KOPT-K1 (cell line): ENCODE results near the gene LTBP3.

ENCODE experiments used
- H3K27ac ChIP-seq: fragments of 200-600 bp; sonication (generic); 2 replicates; pipeline ENCODE4 v1.5.1; 2016; ENCODE audit warnings: antibody characterized with exemption, mild to moderate bottlenecking, low read depth, low read length; ENCODE audit not compliant: poor library complexity, severe bottlenecking
- H3K36me3 ChIP-seq: fragments of 200-600 bp; sonication (generic); 2 replicates; pipeline ENCODE4 v1.5.1; 2017; ENCODE audit warnings: antibody characterized with exemption, mild to moderate bottlenecking, low read length, moderate library complexity; ENCODE audit not compliant: insufficient read depth
- H3K9me3 ChIP-seq: fragments of 200-600 bp; sonication (generic); 2 replicates; pipeline ENCODE4 v1.5.1; 2017; ENCODE audit warnings: antibody characterized with exemption, low read length, mild to moderate bottlenecking; ENCODE audit not compliant: insufficient read depth, poor library complexity, severe bottlenecking

LTBP3 gene

GRCh38 chr11:65498727-65498976, 59.5 kb downstream of the LTBP3 start:
- H3K9me3 ChIP-seq = no peaks in the 10 kb centered on the region
- H3K36me3 ChIP-seq = peaks cover 40% of the 10 kb centered on the region
- H3K27ac ChIP-seq = peak overlapping the region; percentile 100

DNA sequence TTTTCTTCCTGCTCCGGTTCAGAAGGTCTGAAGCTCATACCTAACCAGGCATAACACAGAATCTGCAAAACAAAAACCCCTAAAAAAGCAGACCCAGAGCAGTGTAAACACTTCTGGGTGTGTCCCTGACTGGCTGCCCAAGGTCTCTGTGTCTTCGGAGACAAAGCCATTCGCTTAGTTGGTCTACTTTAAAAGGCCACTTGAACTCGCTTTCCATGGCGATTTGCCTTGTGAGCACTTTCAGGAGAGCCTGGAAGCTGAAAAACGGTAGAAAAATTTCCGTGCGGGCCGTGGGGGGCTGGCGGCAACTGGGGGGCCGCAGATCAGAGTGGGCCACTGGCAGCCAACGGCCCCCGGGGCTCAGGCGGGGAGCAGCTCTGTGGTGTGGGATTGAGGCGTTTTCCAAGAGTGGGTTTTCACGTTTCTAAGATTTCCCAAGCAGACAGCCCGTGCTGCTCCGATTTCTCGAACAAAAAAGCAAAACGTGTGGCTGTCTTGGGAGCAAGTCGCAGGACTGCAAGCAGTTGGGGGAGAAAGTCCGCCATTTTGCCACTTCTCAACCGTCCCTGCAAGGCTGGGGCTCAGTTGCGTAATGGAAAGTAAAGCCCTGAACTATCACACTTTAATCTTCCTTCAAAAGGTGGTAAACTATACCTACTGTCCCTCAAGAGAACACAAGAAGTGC, 60.0 kb downstream of the LTBP3 start:
- Histone ChIP-seq H3K36me3 (peaks cover 35% of the 10 kb centered on the region), H3K9me3 (no peaks in the 10 kb centered on the region), H3K27ac (peak overlapping the region; percentile 100)

GRCh38 chr11:65497141-65498041, 60.8 kb downstream of the LTBP3 start:
- no peaks in the 10 kb centered on the region for H3K9me3 ChIP-seq
- peak overlapping the region; percentile 100 for H3K27ac ChIP-seq
- peaks cover 27% of the 10 kb centered on the region for H3K36me3 ChIP-seq

- H3K27ac ChIP-seq = peak overlapping the region; percentile 100
- peaks cover 19% of the 10 kb centered on the region for H3K36me3 ChIP-seq
- H3K9me3 ChIP-seq = no peaks in the 10 kb centered on the region
Measured at GRCh38 chr11:65496304-65497140, 61.6 kb downstream of the LTBP3 start.

DNA sequence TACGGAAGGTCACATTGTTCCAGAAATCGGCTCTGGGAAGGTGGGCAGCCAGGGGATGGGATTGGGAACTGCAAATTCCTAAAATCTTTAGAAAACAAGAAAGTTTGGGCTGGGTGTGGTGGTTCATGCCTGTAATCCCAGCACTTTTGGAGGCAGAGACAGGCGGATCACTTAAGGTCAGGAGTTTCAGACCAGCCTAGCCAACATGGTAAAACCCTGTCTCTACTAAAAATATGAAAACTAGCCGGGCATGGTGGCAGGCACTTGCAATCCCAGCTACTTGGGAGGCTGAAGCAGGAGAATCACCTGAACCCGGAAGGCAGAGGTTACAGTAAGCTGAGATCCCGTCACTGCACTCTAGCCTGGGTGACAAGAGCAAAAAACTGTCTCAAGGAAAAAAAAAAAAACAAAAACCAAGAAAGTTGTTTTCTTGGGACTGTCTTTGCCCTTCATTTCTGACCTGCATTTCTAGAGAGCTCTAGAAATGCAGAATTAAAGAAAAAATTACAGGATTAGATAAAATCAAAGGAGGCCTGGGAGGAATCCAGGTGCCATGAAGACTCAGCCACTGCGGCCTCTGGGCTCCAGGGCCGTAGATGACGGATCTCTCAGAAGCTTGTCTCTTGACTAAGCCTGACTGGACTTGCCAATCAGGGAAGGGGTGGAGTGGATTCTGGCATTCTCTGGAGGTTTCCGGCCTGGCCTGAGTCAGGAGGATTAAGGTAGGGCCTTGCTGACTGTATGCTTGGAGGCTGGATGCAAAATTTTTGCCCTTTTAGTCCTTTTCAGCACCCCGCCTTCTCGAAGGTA, 64.6 kb downstream of the LTBP3 start:
- H3K9me3 ChIP-seq = no peaks in the 10 kb centered on the region
- H3K27ac ChIP-seq = peak overlapping the region; percentile 20
- no peaks in the 10 kb centered on the region for H3K36me3 ChIP-seq

DNA sequence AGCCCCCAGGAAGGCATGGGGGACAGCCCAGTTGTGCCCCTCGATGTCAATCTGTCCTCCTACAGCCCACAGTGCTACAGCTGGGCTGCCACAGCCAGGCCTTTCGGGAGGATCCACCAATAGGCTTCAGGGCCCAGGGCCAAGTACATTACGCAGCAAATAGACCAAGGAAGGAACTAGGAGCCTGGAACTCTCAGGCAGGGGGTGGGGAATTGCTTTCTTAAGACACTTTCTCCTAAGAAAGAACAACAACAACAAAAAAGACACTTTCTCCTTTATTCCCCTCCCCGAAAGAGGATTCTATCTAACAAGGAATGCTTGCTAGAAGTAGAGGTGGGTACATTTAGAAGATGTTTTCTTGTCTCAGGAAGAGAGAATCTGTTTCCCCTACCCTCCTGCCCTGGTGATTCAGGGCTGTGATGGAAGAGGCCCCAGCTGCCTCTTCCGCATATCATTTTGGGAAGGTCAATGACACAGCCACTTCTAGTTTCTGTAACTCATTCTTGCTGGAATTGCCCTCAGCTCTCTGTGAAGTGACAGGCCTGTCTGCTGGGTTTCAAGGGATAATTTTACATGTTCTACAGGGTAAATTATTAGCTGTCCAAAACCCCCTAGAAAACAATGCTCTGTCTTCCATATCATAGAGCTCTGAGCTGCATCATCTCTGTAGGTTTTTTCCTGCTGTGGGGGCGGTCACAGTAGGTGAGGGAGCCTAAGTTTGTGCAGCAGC, 65.4 kb downstream of the LTBP3 start:
- Histone ChIP-seq H3K9me3 (no peaks in the 10 kb centered on the region), H3K36me3 (no peaks in the 10 kb centered on the region), H3K27ac (peak overlapping the region; percentile 20)

GRCh38 chr11:65492387-65492636, 65.8 kb downstream of the LTBP3 start:
- H3K27ac ChIP-seq = peak overlapping the region; percentile 10
- H3K9me3 ChIP-seq = no peaks in the 10 kb centered on the region

DNA sequence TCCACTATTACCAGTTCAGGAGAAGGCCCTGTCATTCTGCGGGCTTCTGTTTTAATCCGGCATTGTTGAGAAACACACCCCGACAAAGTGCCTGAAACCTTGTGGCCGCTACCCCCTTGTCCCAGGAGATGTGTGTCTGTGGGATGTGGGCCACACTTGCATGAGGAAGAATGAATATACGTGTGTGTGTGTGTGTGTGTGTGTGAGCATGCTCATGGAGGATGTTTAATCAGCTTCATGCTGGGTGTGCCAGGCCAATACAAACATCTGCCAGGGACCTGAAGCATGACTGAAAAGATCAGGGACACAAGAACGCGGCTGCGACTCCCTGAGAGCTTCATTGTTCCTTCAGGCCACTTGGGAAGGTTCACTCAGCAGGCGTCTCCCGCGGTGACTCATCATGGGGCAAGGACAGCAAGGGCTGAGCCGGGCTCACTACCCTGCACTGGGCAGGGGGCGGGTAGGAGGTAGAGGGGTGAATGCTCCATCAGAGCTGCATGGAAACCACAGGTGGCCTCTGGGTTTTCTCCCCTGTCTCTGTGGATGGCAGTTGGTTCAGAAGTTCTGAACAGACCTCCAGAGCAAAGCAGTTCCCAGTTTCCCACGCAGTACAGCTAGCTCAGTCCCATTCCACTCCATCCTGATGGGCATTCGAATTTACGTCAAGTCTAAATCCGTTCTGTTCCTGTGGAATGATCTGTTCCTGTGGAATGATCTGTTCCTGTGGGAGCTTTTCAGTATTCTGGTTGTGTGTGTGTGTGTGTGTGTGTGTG, 66.4 kb downstream of the LTBP3 start:
- H3K36me3 ChIP-seq = no peaks in the 10 kb centered on the region
- H3K9me3 ChIP-seq = no peaks in the 10 kb centered on the region
- H3K27ac ChIP-seq = peak overlapping the region; percentile 10

More at GRCh38 chr11:65492387-65492636, 65.8 kb downstream of the LTBP3 start:
- H3K36me3 ChIP-seq = no peaks in the 10 kb centered on the region

GRCh38 chr11:65491163-65491465, 67.0 kb downstream of the LTBP3 start:
- Histone ChIP-seq H3K27ac (no peak overlapping the region), H3K36me3 (no peaks in the 10 kb centered on the region), H3K9me3 (no peaks in the 10 kb centered on the region)

DNA sequence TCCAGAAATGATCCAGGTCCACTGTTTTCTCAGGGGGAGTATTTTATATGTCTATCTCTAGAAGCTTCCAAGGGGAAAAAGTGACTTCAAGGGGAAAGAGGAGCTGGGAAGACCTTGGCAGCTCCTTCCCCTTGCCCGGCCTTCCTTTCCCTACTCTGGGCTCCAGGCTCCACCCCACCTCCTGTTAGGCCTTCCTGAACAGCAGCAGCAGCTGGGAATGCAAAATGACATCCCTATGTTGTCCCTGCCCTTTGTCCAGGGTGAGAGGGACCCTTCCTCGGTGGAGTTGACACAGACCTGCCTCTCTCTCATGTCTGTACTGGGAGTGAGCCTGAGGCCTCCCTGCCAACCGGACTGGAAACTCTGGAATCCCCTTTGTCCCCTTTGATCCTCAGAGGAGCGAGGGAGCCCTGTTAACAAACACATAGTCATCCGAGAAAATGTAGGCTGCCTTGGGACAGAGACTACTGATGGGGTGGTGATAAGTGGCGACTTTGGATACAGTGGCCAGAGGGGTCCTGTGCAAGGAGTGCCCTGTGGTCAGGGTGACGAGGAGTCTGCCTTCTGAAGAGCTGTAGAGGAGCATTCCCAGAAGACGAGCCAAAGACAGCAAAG, 68.3 kb downstream of the LTBP3 start:
- H3K36me3 ChIP-seq = no peaks in the 10 kb centered on the region
- no peak overlapping the region for H3K27ac ChIP-seq
- no peaks in the 10 kb centered on the region for H3K9me3 ChIP-seq

DNA sequence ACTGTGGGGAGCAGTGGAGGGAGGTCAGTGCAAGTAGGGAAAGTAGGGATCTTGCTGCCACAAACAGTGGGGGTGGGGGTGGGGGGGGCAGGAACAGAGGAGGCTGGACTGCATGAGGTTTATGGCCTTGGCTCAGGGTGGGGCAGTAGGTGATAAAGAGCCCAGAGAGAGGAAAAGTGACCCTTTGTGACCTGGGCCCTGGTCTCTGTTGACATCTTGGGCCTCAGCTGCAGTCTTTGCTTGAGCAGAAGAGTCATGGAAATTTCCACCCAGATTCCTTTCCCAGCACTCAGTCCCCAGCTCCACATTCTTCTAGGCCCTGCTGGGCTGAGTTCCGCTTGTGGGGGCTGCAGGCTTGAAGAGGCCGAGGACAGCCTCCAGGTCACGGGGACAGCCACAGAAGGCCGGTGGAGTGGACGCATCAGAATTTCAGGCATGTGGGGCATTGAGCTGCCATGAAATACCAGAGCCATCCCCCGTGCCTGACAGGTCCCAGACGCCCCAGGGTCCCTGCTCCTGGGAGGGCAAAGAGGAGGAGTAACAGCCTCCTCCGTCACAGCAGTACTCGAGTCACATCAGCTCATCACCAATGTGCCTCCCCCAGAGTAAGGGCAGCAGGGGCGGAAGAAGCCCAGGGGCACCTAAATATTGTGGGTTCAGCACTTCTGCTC, 69.0 kb downstream of the LTBP3 start:
- Histone ChIP-seq H3K9me3 (no peaks in the 10 kb centered on the region), H3K27ac (no peak overlapping the region), H3K36me3 (no peaks in the 10 kb centered on the region)
